Adipose tissue (tissue), 3 donors: Measurements from ENCODE around the gene SLC25A18. TPM values are rescaled to one million over a fixed set of nuclear protein-coding genes. Genes with fewer than 3 reads are reported as not detected.
"Not testable (repeated sequence)": the region's sequence is repeated elsewhere in the genome, so short reads cannot be mapped to it uniquely, and the experiment has no call there.

ENCODE experiments used
- H3K27ac ChIP-seq: one replicate; pipeline ENCODE4 v1.5.1; 2013; ENCODE audit warnings: low read depth, low read length
- WGBS, 3 donors: extraction: QIAGEN DNeasy Blood & Tissue Kit; methylation state at CpG; one replicate each; pipeline ENCODE4 v1.1.7; 2013; 5-methylcytosine and 5-hydroxymethylcytosine counted together
- polyA plus RNA-seq, 3 donors: library from polyadenylated mRNA; stranded (reverse); fragments of 200-250 nt; gene quantifications; one replicate each; pipeline ENCODE4 v1.2.3, GENCODE V29; 2013
- donor health status: healthy with polysubstance abuse.
- donor health status: Bipolar disorder and iron deficiency.
- donor health status: healthy.

Gene SLC25A18, protein sequence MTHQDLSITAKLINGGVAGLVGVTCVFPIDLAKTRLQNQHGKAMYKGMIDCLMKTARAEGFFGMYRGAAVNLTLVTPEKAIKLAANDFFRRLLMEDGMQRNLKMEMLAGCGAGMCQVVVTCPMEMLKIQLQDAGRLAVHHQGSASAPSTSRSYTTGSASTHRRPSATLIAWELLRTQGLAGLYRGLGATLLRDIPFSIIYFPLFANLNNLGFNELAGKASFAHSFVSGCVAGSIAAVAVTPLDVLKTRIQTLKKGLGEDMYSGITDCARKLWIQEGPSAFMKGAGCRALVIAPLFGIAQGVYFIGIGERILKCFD
- polyA plus RNA-seq, result 10 to 100 TPM in 1 of 3 donors, 1 to 10 TPM in 2; 3.1 to 13.0 (median 7.6) TPM

DNA sequence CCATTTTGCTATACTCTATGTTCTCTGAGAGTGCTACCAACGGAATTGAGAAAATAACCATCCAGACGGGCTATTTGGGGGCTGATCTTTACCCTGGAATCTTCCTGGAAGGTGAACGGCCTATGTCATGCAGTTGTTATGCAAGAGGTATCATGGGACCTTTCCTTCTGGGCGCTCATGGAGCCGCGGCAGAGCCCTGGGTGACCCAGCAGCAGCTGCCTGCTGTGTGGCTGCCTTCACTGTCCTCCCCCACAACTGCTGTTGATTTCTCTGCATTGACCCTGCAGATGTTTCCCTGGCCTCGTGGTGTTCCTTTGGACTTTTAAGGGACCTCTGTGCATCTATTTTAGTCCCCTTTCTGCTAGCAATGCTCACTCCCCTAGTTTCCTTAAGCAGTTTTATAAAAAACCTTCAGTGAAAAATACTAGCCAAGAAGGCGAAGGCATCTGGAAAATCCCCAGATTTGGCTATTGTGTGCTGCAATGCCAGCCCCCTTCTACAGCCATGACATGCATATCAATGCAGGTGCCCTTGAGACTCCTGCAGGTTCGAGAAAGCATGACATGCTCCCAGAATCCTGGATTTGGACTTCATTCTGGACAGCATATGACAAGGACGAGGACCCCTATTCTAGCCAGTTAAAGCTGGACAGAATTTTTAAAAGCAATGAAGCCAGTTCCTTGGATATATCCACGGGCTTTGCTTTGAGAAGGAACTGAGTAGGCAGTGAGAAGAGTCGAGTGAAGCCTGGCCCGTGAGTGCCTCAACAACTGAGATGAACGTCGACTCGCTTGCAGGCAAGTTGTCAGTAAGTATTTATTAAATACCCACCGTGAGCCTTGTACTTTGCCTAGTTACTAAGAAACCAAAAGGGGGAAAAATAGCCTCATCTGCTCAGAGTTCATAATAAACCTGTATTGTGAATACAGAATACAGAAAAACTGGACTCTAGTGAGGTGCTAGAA, at the start of gene SLC25A18:
Gene SLC25A18 (plus strand): TSS at position 593 of the 965 bp plus-strand sequence. CDS start 16,447 bp downstream, outside the sequence.
- WGBS, 3 donors, result 42 to 54% (median 49%) methylated on average over 17 of the region's 17 CpGs
- no peak within 1 kb of the TSS for H3K27ac ChIP-seq

DNA sequence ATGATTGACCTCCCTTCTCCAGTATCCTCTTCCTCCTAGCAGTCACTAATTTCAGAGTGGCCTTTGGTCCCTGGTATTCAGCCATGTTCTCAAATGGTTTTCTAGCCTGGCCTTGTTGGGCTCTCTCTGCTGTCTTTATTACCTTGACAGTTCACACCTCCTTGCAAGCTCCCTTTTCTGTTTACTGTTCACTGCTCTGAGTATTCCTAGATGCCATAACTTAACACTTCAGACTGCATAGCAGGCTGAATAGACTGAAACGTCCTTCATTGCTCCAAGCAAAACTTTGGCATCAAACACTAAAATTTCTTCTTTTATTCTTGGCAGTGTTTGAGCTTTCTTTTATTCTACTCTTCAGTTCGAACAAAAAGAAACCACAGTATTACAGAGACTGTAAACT, 49.7 kb upstream of the SLC25A18 start:
- no peak overlapping the region for H3K27ac ChIP-seq
- 53 to 63% (median 53%) methylated on average over 2 of the region's 2 CpGs for WGBS, 3 donors

DNA sequence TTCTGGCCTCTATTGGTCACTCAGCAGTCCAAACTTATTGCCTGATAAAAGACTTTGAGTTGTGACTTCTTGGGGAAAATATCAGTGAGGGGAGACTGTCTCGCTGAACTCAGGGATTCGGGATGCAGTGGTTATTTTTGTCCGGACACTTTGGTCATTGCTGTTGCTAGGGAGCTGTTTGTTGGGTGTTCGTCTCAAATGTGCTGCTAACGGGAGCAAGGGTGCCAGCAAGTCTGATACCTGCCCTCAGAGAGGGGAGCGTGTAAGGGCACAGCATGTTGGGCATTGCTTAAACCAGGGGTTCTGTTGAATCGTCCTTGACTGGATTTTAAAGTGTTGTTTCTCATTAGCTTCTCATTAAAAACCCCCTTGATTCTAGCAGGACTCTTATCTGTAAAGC, 49.2 kb upstream of the SLC25A18 start:
- no peak overlapping the region for H3K27ac ChIP-seq

DNA sequence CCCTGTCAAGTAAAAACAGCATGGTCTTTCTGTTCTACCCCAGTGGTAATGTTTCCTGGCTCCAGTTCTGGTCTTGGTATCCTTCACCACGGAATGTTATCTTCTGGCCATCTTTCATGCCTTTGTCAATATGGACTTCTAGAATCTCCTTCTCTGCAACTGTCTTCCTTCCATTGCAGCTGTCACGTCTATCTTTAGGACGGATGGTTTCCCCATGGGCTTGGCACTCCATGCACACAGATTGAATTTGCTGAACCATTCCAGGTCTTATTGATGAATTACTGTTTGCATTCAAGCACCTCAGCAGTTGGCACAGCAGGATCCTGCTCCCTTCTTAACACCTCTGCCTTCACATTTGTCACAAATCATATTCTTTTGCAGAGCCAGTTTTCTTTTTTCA, 44.9 kb upstream of the SLC25A18 start:
- H3K27ac ChIP-seq, result no peak overlapping the region
- whole genome bisulfite sequencing, 3 donors, result 68 to 81% (median 74%) methylated on average over 3 of the region's 3 CpGs

More for the DNA sequence above, 49.2 kb upstream of the SLC25A18 start:
- WGBS, 3 donors, result 83 to 91% (median 91%) methylated on average over 7 of the region's 7 CpGs

DNA sequence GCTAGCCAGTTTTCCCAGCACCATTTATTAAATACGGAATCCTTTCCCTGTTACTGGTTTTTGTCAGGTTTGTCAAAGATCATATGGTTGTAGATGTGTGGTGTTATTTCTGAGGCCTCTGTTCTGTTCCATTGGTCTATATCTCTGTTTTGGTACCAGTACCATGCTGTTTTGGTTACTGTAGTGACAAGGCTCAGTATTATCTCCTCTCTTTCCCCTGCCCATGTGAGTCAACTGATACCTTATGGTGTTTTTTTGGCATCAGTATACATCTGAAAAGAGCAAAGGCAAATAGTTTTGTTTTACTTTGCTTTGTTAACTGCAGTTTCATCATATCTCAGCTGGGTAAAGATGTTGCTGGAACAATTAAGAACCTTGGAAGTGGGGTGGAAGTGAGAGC, 41.3 kb upstream of the SLC25A18 start:
- WGBS, 3 donors, result 90 to 96% (median 91%) methylated on average over 1 of the region's 1 CpG
- H3K27ac ChIP-seq, result not testable (repeated sequence)

DNA sequence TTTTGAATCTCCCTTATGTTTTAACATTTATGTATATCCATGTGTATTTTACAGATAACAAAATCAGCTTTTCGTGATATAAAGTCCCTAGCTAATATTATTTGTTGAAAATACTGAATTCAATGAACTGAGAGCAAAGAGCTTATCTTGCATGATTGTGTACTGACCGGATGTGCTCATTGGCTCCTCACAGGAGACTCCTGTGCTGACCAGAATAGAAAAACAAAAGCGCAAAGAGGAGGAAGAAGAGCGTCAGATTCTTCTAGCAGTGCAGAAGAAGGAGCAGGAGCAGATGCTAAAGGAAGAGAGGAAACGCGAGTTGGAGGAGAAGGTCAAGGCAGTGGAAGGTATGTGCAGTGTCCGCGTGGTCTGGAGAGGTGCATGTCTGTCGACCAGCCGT, 39.4 kb upstream of the SLC25A18 start:
- no peak overlapping the region for H3K27ac ChIP-seq
- WGBS, 3 donors, result 86 to 87% (median 86%) methylated on average over 10 of the region's 10 CpGs

DNA sequence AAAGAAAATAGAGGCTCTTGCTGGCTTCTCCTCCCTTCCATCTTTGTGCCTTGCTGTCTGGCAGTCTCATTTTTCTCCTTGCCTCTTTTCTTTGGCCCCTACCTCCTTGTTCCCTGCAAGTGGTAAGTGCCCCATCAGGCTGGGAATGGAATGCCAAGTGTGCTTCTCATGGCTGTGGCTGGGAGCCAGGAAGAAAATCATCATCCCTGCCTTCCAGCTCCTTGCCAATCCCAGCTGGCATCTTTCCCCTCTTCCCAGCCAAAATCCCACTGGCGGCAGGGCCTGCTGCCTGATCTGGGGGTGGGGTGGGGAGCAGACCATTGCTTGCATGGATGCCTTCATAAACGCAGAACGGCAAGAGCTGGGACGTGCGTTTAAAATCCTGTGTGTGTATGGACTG, 27.0 kb upstream of the SLC25A18 start:
- WGBS, 3 donors, result 81 to 88% (median 84%) methylated on average over 5 of the region's 5 CpGs
- H3K27ac ChIP-seq, result no peak overlapping the region

DNA sequence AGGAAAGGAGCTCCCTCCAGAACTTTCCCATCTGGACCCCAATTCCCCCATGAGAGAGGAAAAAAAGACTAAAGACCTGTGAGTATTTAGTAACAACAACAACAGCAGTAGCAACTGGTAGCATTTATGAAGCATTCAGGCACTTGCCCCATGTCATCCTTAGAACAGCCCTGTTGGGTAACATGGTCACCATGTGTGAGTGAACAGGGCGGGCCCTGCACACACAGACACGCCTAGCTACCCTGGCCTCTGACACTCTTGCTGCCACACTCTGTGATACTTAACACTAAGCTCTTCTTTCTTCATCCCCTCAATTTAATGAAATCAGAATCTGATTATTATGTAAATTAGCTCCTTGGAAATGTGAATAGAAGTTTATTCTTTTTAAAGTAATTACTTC, 26.1 kb upstream of the SLC25A18 start:
- 89 to 100% (median 92%) methylated on average over 2 of the region's 2 CpGs for WGBS, 3 donors
- no peak overlapping the region for H3K27ac ChIP-seq

DNA sequence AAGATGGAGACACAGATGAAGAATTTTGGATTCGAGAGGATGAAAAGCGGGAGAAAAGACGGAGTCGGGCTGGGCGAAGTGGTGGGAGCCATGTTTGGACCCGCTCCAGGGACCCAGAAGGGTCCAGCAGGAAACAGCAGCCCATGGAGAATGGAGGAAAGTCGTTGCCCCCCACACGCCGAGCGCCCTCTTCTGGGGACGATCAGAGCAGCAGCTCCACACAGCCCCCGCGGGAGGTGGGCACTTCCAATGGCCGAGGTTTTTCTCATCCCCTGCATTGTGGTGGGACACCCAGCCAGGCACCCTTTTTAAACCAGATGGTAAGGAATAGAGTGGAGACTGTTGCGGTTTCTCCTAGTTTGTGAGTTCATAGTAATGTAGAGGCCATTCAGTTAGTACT, 22.8 kb upstream of the SLC25A18 start:
- 87 to 92% (median 87%) methylated on average over 15 of the region's 15 CpGs for WGBS, 3 donors
- H3K27ac ChIP-seq, result no peak overlapping the region

DNA sequence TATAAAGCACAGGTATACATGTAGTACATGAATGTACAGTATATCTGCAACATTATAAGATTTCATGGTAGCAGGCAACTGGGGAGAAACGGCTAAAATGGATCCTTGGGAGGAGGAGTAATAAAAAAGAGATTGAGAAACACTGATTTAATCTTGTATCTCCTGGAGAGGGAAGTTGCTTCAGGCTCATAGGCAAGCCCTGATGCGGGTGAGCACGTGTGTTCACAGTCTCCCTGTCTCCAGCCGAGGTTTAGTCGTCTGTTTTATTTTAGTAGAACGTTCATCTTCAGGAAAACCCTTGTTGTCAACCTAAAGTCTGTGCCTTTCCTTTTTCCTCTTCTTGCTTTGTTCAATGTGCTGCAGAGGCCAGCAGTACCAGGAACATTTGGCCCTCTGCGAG, 21.8 kb upstream of the SLC25A18 start:
- WGBS, 3 donors, result 78 to 85% (median 83%) methylated on average over 7 of the region's 7 CpGs
- no peak overlapping the region for H3K27ac ChIP-seq

DNA sequence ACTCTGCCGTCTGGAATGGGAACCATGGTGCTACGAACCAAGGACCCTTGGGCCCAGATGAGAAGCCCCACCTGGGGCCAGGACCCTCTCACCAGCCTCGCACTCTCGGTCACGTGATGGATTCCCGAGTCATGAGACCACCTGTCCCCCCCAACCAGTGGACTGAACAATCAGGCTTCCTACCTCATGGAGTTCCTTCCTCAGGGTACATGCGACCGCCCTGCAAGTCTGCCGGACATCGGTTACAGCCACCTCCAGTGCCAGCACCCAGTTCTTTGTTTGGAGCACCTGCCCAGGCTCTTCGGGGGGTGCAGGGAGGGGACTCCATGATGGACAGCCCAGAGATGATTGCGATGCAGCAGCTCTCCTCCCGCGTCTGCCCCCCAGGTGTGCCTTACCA, 20.8 kb upstream of the SLC25A18 start:
- 94 to 95% (median 94%) methylated on average over 14 of the region's 14 CpGs for WGBS, 3 donors
- H3K27ac ChIP-seq, result no peak overlapping the region

DNA sequence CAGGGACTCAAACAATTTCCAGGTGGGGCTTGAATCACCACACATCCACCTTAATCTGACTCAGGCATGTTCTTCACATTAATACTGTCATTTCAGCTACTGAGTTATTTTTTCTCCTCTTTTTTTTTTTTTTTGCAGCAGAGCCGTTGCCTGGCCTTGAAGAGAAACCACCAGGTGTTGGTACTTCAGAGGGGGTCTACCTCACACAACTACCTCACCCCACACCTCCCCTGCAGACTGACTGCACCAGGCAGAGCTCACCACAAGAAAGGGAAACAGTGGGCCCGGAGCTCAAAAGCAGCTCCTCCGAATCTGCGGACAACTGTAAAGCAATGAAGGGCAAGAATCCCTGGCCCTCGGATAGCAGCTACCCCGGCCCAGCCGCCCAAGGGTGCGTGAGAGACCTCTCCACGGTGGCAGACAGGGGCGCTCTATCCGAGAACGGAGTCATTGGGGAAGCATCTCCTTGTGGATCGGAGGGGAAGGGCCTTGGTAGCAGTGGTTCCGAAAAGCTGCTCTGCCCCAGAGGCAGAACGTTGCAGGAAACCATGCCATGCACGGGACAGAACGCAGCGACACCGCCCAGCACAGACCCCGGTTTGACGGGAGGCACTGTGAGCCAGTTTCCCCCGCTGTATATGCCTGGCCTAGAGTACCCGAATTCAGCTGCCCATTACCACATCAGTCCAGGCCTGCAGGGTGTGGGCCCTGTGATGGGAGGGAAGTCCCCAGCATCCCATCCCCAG, 15.1 kb upstream of the SLC25A18 start:
- WGBS, 3 donors, result 89 to 94% (median 93%) methylated on average over 23 of the region's 23 CpGs
- H3K27ac ChIP-seq, result no peak overlapping the region

DNA sequence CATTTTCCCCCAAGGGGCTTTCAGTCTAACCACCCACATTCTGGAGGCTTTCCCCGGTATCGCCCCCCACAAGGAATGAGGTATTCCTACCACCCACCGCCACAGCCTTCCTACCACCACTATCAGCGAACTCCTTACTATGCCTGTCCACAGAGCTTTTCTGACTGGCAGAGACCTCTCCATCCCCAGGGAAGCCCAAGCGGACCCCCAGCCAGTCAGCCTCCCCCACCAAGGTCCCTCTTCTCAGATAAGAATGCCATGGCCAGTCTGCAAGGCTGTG, 14.6 kb upstream of the SLC25A18 start:
- 92 to 98% (median 94%) methylated on average over 5 of the region's 5 CpGs for WGBS, 3 donors
- no peak overlapping the region for H3K27ac ChIP-seq

DNA sequence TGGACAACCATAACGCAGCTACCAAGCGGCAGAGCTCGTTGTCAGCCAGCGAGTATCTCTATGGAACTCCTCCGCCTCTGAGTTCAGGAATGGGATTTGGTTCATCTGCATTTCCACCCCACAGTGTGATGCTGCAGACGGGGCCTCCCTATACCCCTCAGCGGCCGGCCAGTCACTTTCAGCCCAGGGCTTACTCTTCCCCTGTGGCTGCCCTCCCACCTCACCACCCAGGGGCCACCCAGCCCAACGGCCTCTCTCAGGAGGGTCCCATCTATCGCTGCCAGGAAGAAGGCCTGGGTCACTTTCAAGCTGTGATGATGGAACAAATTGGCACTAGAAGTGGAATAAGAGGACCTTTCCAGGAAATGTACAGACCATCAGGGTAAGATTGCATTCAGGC, 14.1 kb upstream of the SLC25A18 start:
- WGBS, 3 donors, result 89 to 94% (median 91%) methylated on average over 10 of the region's 10 CpGs
- H3K27ac ChIP-seq, result no peak overlapping the region

DNA sequence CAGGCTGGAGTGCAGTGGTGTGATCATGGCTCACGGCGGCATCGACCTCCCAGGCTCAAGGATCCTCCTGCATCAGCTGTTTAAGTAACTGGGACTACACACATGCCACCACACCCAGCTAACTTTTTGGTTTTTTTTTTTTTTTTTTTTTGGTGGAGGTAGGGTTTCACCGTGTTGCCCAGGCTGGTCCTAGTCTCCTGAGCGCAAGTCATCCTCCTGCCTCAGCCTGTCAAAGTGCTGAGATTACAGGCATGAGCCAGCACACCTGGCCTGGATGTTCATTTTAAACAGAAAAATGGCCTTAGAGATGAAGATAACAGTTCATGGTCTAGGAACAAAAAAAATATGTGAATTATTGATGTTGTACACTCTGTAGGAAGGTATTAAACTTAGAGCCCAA, 13.6 kb upstream of the SLC25A18 start:
- no peak overlapping the region for H3K27ac ChIP-seq
- 82 to 98% (median 88%) methylated on average over 5 of the region's 5 CpGs for WGBS, 3 donors

DNA sequence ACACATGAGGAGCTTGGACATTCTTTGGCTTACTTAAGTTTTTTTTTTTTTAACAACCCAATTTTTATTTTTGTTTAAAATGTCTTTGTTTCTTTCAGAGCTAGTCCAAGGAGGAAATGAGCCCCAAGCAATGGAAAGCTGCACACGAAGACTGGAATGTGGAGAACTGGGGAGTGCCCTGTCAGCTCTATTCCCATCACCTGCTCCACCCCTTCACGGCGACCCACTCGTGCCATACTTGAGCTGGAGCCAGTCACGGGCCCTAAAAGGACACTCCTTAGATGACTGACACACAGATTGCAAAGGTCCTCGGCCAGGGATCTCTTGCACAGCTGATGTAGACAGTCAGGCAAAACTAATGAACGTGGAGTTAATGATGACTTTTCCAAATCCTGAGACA, 10.6 kb upstream of the SLC25A18 start:
- no peak overlapping the region for H3K27ac ChIP-seq
- WGBS, 3 donors, result 76 to 78% (median 78%) methylated on average over 7 of the region's 7 CpGs

DNA sequence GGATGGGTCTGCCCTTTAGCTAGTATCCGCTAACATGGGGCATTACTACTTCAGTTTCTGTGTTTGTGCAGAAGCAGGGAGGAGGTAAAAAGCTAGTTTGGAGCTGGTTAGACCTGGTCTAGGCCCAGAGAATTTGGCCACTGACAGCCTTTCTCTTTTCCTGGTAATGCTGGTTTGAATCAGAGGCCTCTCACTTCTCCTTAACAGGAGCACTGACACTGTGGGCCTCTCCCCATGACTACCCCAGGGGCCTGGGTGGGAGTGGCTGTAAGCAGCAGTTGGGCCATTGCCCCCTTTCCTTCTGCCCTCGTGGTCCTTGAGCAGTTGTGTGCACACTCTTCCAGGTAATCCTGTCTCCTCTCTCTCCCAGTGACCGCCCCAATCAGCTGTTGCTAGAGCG, 8.5 kb upstream of the SLC25A18 start:
- 81 to 87% (median 84%) methylated on average over 4 of the region's 4 CpGs for WGBS, 3 donors
- no peak overlapping the region for H3K27ac ChIP-seq

DNA sequence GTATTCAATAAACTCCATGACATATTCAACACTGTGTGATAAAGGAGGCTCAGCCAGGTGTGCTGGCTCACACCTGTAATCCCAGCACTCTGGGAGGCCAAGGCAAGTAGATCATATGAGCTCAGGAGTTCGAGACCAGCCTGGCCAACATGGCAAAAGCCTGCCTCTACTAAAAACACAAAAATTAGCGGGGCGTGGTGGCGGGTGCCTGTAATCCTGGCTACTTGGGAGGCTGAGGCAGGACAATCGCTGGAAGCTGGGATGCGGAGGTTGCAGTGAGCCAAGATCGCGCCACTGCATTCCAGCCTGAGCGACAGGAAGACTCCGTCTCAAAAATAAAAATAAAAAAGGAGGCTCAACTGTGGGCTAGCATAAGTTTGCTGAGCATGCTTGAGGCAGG, 4.1 kb upstream of the SLC25A18 start:
- WGBS, 3 donors, result 93 to 94% (median 93%) methylated on average over 10 of the region's 10 CpGs
- no peak overlapping the region for H3K27ac ChIP-seq

DNA sequence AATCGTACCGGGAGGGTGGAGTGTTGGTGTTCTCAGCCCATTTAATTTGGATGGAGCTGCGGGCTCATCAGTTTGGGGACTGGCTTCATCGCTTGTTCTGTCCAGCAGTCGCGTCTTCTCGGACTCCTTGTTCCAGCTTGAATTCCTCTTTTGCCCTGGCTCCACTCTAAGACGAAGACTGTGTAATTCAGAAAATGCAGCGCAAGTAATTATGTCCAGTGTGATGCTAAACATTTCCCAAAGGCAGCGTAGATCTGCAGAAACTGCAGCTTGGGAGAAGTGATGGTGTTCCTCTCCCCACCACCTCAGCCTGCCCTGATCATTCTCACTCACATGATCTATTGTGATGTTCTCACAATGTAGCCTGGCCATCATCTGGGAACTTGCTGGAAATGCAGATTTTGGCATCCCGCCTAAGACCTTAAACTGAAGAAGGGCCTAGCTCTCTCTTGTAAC, 666 bp downstream of the SLC25A18 start:
- no peak overlapping the region for H3K27ac ChIP-seq
- 53 to 76% (median 62%) methylated on average over 11 of the region's 11 CpGs for WGBS, 3 donors
